Activated T-cell treated with anti-CD3 and anti-CD28 coated beads for 48 hours (primary cell): ENCODE data around the gene UCP3.
"Not testable (repeated sequence)": the region's sequence is repeated elsewhere in the genome, so short reads cannot be mapped to it uniquely, and the experiment has no call there.

Source experiments
- DNase-seq: peaks from one replicate; pipeline ENCODE4 v3.0.0-alpha.2; 2020; ENCODE audit warnings: low read depth

UCP3 gene

GRCh38 chr11:74000307-74001133 lies 8.4 kb downstream of the UCP3 start:
- no peak for DNase-seq

DNA sequence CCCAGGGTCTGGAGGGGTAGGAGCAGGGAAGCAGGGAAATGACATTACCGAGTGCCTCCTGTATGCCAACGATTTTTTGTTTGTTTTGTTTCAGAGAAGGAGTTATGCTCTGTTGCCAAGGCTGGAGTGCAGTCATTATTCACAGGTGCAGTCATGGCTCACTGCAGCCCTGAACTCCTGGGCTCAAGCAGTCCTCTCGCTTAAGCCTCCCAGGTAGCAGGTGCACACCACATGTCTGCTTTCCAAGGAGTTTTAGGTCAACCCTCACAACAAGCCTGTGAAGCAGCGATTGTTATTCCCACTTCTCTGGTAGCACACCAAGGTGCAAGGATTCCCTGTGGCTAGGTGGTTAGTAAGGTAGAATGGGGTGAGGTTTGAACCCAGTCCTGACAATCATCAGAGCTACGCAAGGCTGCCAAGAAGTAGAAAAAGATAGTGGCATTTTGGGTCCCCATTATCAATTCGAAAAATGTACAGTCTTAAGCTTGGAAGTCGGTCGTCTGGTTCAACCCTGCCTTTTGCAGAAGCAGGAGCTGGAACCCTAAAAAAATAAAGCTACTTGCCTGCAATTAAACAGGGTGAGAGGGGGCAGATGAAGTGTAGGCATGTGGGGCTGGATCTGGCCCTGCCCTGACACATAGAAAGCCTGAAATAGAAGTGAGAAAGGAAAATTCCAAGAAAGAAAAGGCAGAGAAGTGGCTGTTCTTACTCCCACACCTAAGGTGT lies 9.1 kb downstream of the UCP3 start:
- DNase-seq: no peak

GRCh38 chr11:73998846-73999575 lies 9.9 kb downstream of the UCP3 start:
- DNase-seq: no peak

DNA sequence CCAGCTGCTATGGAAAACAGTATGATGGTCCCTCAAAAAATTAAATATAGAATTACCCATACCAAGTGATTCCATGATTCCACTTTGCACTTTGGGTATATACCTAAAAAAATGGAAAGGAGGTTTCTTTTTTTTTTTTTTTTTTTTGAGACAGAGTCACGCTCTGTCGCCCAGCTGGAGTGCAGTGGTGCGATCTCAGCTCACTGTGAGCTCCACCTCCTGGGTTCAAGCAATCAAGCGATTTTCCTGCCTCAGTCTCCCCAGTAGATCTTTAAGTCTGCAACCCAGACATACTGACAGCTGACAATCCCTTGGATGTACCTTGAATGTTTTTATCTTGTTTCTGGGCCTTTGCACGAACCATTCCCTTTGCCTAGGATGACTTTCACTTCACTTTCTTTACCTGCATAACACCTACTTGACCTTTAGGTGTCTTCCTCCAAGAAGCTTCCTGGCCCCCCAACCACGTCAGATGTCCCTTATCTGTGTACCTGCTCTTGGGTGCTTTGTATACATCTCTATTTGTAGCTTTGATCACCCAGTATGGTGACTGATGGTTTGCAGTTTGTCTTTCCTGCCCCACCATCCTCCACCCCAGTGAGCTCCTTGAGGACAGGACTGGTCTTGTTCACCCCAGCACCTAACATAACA lies 11.6 kb downstream of the UCP3 start:
- no peak for DNase-seq

DNA sequence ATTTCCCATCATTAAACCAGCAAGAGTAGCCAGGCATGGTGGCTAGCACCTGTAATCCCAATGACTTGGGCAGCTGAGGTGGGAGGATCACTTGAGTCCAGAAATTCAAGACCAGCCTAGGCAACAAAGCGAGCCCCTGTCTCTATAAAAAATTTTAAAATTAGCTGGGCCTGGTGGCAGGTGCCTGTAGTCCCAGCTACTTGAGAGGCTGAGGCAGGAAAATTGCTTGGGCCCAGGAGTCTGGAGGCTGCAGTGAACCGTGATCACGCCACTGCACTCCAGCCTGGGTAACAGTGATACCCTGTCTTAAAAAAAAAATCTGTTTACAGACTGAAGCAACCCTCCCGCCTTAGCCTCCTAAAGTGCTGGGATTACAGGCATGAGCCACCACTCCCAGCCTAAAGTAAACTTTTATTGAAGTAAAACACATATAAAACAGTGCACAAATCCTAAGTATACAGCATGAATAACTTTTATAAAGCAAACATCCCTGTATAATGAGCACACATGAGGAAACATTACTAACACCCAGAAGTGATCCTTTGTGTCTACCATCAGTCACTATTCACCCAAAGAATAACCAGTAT lies 12.6 kb downstream of the UCP3 start:
- no peak for DNase-seq

- DNase-seq: no peak
Measured at GRCh38 chr11:73995731-73996130, 13.2 kb downstream of the UCP3 start.

GRCh38 chr11:73995247-73995646 lies 13.6 kb downstream of the UCP3 start:
- DNase-seq: no peak

DNA sequence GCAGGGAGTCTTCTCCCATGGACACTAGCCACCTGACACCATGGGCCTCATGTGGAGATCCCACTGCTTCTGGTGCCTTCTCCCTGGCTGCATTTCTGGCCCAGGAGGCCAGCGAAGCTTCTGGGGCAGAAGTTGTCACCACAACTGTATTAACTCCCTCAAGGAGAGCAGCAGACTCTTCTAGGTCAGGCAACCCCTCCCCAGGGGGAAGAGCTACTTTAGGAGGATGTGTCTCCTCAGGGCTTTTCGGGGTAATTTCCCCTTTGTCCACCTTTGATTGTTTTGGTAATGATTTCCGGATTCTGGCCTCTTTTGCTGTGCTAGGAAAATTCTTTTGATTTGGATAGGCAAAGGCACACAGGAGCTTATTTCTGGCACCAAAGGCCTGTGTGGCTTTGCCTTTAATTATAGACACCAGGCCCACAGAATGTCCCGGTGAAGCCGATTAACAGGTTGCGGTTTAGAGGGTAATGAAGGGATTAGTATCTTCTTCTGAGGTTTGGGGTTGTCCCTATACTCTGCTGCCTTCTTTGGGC lies 17.3 kb downstream of the UCP3 start:
- no peak for DNase-seq

GRCh38 chr11:73990730-73991129 lies 18.2 kb downstream of the UCP3 start:
- DNase-seq: no peak

GRCh38 chr11:73989156-73989555 lies 19.7 kb downstream of the UCP3 start:
- DNase-seq: no peak

DNA sequence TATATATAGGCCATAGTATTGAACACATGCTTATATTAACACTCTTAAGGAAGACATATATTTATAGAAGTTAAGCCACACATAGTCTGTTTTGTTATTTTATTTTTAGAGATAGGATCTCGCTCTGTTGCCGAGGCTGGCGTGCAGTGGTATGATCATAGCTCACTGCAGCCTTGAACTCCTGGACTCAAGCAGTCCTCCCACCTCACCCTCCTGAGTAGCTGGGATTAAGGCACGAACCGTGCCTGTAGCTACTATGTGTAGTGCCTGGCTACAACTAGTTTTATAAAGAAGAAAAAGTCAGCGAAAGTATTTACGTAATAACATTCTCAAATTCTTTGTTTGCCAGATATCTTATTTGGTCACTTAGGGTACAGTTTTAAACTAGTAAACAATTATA lies 20.7 kb downstream of the UCP3 start:
- DNase-seq: no peak

DNA sequence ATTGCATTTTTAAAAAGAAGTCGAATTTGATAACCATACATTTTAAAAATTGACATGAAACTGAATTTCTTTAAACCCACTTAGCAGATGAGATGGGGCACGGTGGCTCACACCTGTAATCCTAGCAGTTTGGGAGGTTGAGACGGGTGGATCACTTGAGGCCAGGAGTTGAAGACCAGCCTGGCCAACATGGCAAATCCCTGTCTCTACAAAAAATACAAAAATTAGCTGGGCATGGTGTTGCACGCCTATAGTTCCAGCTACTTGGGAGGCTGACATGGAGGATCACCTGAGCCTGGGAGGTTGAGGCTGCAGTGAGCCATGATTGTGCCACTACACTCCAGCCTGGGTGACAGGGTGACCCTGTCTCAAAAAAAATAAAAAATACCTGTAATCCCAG lies 23.2 kb downstream of the UCP3 start:
- DNase-seq: not testable (repeated sequence)

DNA sequence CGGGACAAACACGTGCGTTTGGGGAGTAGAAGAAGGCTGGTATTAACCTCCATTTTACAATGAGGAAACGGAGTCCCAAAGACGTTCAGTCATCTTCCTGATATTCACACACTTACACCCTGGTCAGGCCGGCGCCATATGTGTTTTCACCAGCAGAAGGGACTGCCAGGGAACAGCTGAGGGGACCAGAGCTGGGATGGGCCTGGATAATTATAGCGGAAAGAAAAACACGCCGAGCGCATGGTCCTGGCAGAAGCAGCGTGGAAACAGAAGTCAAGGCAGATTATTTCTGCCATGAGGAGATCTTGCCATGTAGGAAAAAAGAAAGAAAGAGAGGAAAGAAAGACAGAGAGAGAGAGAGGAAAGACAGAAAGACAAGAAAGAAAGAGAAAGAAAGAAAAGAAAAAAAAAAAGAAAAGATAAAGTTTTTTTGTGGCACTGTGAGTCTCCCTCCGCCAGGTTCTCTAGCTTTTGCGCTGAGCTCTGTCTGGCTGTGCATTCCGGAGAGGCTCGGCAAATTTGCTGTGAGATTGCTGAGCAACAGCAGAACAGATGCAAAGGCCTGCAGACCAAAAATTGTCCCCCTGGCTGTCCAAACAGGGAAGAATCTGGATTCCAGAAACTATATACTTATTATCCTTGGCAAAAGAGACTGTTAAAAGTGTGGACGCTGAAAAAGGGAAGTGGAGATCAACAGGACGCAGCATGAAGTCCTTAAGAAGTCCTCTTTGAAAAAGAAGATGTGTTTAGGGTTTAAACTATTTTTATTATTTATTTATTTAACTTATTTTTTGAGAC lies 24.9 kb downstream of the UCP3 start:
- DNase-seq: no peak

DNA sequence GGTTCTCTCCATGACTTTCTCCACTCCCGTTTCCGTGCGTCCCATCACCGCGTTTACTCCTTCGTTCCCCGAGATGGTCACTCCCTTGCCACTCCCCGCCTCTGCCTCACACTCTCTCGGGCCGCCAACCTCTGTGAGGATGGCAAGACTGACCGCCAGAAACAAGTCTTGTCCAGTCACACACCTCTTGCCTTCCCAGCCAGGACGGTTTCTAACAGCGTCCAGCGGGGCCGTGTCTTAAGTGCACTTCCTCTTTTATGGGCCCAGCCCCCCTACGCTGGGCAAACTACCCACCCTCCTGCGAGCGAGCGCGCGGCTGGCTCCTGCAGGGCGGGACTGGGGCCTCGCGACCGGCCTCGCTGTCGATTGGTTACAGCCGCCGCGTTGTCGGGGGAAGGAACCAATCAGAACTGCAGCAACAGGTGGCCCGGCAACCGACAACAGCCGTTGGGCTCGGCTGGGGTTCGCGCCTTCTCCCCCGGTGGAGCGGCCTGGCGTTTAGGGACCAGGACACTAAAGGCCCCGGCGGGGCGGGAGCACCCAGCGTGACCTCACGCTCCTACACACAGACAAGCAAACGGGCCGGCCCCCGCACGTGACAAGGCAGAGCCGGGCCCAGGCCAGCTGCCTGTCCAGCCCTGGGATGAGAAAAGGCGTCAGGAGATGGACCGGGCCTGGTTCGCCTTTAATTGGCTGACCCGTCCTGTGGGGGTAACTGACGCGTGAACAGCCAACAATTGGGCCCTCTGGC lies 25.7 kb downstream of the UCP3 start:
- peak; percentile 93 for DNase-seq

- DNase-seq: peak; percentile 90
Measured at GRCh38 chr11:73982595-73982989, 26.3 kb downstream of the UCP3 start, which contains the start of gene UCP2. Gene UCP2 (minus strand): TSS chr11:73982843. CDS start chr11:73978378, 4,465 bp downstream.

- DNase-seq: no peak
Measured at GRCh38 chr11:73981051-73981805, 27.7 kb downstream of the UCP3 start.

GRCh38 chr11:73980001-73980961 lies 28.6 kb downstream of the UCP3 start:
- peak; percentile 55 for DNase-seq

DNA sequence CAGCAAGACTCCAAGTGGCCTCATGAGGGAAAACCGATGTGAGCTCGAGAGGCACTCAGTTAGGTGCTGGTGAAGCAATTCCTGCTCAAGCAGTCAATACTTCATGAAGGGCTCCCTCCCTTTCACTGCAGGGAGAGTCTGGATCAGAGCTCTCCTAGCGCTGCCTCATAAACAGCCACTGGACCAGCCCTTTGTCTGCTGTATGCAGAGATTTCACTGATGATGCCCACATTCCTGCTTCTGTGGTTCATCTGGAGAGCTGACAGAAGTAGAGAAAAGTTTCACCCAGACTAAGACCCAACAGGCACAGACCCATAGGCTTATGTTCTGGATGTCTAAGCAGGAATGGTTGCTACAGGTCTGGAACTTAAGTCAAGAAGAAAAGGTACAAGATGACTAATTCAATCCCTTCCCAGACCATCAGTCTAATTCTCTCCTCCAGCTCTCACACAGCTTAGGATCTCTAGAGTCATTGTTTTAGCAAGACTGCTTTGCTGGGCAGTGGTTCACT lies 30.3 kb downstream of the UCP3 start:
- no peak for DNase-seq
